DND-41 (cell line): ENCODE results near the gene MYH9.

Experiments used
- EZH2 ChIP-seq: IDR thresholded peaks from 3 replicates; pipeline ENCODE4 v1.6.1; 2012; ENCODE audit warnings: borderline replicate concordance, low read depth, mild to moderate bottlenecking, moderate library complexity, low read length, inconsistent platforms; ENCODE audit not compliant: severe bottlenecking
- TF ChIP-seq, protein P1 (sequence below): IDR thresholded peaks from 2 replicates; pipeline ENCODE4 v1.5.1; 2012; ENCODE audit warnings: borderline replicate concordance, low read length, moderate library complexity, mild to moderate bottlenecking; ENCODE audit not compliant: poor library complexity, severe bottlenecking; ENCODE audit errors: extremely low read depth

DNA sequence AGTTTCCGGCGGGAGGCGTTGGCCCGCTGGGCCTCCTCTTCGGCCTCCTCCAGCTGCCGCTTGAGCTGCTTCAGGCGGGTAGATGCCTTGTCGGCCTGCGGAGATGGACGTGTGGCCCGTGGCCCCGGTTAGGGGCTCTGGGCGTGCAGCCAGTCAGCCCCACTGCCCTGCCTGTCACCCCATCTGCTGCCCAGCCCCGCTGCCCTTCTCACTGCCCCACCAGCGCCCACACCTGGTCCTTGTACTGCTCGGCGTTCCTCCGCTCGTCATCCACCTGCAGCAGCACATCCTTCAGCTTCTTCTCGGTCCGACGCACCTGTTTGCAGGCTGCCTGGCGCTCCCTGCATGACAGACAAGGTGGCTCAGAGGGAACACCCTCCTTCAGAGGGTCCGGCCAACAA is 103.6 kb downstream of the MYH9 start:
- TF ChIP-seq, protein P1, sequence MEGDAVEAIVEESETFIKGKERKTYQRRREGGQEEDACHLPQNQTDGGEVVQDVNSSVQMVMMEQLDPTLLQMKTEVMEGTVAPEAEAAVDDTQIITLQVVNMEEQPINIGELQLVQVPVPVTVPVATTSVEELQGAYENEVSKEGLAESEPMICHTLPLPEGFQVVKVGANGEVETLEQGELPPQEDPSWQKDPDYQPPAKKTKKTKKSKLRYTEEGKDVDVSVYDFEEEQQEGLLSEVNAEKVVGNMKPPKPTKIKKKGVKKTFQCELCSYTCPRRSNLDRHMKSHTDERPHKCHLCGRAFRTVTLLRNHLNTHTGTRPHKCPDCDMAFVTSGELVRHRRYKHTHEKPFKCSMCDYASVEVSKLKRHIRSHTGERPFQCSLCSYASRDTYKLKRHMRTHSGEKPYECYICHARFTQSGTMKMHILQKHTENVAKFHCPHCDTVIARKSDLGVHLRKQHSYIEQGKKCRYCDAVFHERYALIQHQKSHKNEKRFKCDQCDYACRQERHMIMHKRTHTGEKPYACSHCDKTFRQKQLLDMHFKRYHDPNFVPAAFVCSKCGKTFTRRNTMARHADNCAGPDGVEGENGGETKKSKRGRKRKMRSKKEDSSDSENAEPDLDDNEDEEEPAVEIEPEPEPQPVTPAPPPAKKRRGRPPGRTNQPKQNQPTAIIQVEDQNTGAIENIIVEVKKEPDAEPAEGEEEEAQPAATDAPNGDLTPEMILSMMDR: no peak
- no peak for TF ChIP-seq EZH2
